NCI-H524 treated with DMSO at 0.1 percent for 48 hours (cell line): ENCODE measurements around the gene CARMIL3.

Source experiments
- DNase-seq: peaks from one replicate; lab custom pipeline; 2025; lab: John Stamatoyannopoulos, UW

CARMIL3 gene

DNA sequence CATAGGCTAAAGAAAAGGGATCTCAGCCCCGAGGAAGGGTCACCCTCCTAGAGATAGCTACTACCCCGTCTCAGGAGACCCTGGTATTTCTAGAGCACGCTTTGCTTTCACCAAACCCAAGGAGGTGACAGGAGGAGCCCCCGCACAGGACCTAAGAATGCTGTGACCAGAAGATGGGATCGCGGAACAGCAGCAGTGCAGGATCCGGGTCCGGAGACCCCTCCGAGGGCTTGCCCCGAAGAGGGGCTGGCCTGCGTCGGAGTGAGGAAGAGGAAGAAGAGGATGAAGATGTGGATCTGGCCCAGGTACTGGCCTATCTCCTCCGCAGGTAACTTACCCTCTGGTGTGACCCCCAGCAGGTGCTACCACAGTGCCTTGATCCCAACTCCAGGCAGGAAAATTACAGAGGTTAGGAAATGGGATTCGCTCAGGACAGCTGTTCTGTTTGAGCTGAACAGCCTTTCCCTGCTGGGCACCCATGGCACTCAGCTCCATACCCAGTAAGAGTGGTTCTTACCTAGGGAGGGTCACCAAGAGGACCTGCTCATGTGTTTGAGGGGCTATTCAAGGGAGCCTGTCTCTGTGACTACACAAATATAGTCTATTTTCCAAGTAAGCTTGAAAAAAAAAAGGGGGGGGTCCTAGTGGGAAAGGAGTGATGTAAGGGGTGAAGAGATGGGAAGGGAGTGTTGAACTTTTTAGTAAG lies 63.8 kb downstream of the CARMIL3 start:
- DNase-seq: no peak

DNA sequence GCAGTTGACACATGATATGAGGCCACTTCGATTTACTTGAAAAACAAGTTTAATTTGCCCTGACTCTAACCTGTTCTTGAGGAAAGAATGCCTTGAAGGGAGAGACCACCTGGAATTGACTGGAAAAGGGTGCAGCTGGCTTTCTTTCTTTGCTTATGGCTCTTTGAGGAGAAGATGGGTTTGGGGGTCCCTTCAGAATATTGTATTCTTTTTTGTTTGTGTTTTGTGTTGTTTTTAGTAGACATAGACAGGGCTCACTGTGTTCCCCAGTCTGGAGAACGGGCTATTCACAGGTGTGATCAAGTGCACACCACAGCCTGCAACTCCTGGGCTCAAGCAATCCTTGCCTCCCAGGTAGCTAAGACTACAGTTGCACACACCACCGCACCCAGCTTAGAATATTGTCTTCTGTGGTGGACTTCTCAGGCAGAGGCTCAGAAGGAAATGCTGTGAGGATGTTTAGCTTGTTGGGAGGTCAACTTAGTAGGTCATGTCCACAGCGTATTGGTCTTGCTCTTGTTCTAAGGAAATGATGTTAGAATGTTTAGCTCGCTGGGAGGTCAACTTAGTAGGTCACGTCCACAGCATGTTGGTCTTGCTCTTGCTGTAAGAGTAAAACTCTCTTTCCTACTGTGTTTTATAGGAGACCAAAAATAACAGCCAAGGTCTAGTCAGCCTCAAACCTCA lies 64.5 kb downstream of the CARMIL3 start:
- DNase-seq: no peak

DNA sequence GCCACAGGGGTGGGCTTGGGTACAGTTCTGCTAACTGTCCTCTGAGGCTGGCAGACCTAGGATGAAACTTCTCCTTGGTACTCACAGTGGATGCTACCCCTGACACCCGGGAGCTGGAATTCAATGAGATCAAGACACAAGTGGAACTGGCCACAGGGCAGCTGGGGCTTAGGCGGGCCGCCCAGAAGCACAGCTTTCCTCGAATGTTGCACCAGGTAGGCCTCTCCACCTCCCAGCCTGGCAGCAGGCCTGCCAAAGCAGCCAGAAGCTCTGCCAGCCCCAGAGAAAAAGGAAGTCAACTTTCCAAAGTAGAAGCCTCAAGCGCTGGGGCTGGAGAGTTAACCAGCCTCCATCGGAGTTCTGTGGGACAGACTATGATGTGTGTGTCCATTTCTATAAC lies 65.4 kb downstream of the CARMIL3 start:
- no peak for DNase-seq
